ENCODE results near the gene ACYP2. TPM values are rescaled to one million over a fixed set of nuclear protein-coding genes. Genes with fewer than 3 reads are reported as not detected.

The ACYP2 gene
- total and polyA plus RNA-seq, 12 donors, result 36.9 to 101 (median 53.1) TPM

- Histone ChIP-seq H3K27me3 (no peaks in the 10 kb centered on the region), H3K36me3 (replicated peaks in 1 of 2) (no peaks in the 10 kb centered on the region), H3K4me3 (no peak overlapping the region), H3K4me1 (replicated peaks in 1 of 2) (no peaks in the 10 kb centered on the region), H3K9me3 (replicated peaks in 1 of 3) (no peaks in the 10 kb centered on the region), H3K27ac (no peak overlapping the region)
- DNase-seq, result no peak
- WGBS, 4 donors, result 61 to 88% (median 71%) methylated on average over 1 of the region's 1 CpG
- intact Hi-C loops (cut with DNase I), result no loop called here
- TF ChIP-seq POLR2A (IDR thresholded peaks at IDR 0.05) (no peak), CTCF (IDR thresholded peaks at IDR 0.05) (no peak)
These were observed 131.7 kb downstream of the ACYP2 start for GRCh38 chr2:54247115-54247514.

GRCh38 chr2:54249629-54250028, 134.2 kb downstream of the ACYP2 start:
- Histone ChIP-seq H3K4me1 (replicated peaks in 1 of 2) (no peaks in the 10 kb centered on the region), H3K9me3 (replicated peaks in 1 of 3) (no peaks in the 10 kb centered on the region), H3K27me3 (no peaks in the 10 kb centered on the region), H3K4me3 (no peak overlapping the region), H3K27ac (no peak overlapping the region), H3K36me3 (replicated peaks in 1 of 2) (no peaks in the 10 kb centered on the region)
- no peak for TF ChIP-seq CTCF (IDR thresholded peaks at IDR 0.05)
- intact Hi-C loops (cut with DNase I), result no loop called here
- no peak for DNase-seq

GRCh38 chr2:54254180-54254579, 138.8 kb downstream of the ACYP2 start:
- Histone ChIP-seq H3K27me3 (no peaks in the 10 kb centered on the region), H3K9me3 (replicated peaks in 1 of 3) (no peaks in the 10 kb centered on the region), H3K4me3 (no peak overlapping the region), H3K4me1 (replicated peaks in 1 of 2) (no peaks in the 10 kb centered on the region), H3K27ac (no peak overlapping the region), H3K36me3 (replicated peaks in 1 of 2) (no peaks in the 10 kb centered on the region)
- TF ChIP-seq POLR2A (IDR thresholded peaks at IDR 0.05) (no peak), CTCF (IDR thresholded peaks at IDR 0.05) (no peak)
- intact Hi-C loops (cut with DNase I), result no loop called here
- DNase-seq, result no peak

- H3K9me3 ChIP-seq (replicated peaks in 1 of 3), result no peaks in the 10 kb centered on the region
- intact Hi-C loops (cut with DNase I), result no loop called here
- TF ChIP-seq CTCF (IDR thresholded peaks at IDR 0.05) (no peak), POLR2A (IDR thresholded peaks at IDR 0.05) (no peak)
- H3K4me3 ChIP-seq, result no peak overlapping the region
- no peaks in the 10 kb centered on the region for H3K27me3 ChIP-seq
- no peak overlapping the region for H3K27ac ChIP-seq
- 92 to 96% (median 95%) methylated on average over 26 to 37 of the region's 37 CpGs for WGBS, 4 donors
- H3K4me1 ChIP-seq (replicated peaks in 1 of 2), result no peaks in the 10 kb centered on the region
- no peak for DNase-seq
- H3K36me3 ChIP-seq (replicated peaks in 1 of 2), result no peaks in the 10 kb centered on the region
These were observed 140.0 kb downstream of the ACYP2 start for GRCh38 chr2:54255230-54256090.
